GM19468 (cell line): Measurements from ENCODE around the gene FOCAD.

Source experiments
- ATAC-seq: cut with Tn5 transposase; IDR thresholded peaks from one replicate; pipeline ENCODE4 v1.9.1; 2021; ENCODE audit warnings: mild to moderate bottlenecking, moderate library complexity, moderate number of reproducible peaks; ENCODE audit not compliant: unreplicated experiment; ENCODE audit errors: extremely low read depth

The FOCAD gene

DNA sequence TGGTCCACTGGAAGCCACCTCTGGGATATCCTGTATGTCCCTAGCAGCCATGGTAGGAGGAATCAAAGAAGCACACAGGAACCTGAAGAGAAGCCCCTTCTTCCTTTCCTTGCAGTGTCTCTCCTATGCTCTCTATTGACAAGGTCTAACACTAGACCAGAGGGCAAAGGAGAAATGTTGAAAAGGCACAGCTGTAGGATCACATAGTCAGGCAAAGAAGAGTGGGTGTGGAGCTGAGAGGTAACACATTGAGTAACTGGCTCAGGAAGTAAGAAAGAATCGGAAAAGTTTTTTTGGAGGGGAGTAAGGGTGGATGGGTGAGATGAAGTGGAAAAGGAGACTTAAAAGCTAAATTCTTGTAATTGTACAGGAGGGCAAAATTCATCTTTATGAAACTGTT lies 100.1 kb downstream of the FOCAD start:
- no peak for ATAC-seq

GRCh38 chr9:20786807-20787206 lies 102.7 kb downstream of the FOCAD start:
- ATAC-seq: no peak

DNA sequence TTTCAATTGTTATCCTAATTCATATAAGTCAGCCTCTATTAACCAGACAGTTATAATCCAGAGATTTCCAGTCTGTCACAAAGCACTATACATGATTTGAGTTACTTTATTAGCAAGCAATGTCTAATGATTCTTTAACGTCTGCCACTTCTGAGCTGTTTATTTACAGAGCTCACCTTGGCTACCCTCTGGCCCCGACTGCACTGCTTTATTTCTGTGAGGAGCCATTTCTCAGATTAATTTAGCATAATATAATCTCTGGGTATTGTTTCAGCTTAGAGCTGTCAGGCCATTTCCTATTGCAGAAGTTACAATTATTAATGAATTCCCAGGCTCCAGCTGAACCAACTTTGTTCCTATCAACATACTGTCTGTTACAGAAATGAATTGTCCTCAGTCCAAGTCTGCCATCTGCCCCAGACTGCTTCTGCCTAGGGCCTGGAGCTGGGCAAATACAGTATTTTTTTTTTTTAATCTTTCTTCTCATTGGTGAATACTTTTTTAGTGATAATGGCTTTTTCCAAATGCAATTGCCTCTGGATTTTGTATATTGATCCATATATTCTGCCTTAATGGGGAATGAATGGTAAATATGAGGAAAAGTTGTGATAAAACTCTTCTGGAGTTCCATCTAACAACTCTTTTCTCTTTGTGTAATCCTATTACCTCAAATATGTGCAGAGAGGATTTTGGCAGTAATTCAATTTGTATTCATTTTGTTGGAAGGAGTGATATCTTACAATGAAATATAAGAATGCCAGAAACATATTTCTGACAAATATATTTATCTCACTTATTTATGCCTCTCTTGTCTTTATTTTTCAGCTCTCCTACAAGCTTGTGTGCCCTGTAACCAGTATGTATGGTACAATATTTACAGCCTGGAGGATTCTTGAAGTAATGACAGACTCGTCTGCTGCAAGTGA lies 104.7 kb downstream of the FOCAD start:
- no peak for ATAC-seq

DNA sequence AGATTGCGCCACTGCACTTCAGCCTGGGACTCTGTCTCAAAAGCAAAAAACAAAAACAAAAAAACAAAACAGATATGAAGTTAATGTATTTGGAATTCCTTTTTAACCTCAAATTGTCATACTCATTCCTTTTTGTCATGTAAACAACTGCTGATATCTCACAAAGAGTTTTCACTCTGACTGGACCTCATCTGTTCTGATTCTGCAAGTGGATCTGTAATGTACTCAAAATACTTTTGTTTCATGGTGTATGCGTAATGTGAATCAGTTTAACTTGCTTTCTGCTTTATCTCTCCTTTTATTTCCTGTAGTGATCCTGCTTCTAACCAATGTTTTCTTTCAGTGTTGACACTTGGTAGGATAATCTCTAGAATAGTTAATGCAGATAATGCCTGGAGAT lies 106.7 kb downstream of the FOCAD start:
- ATAC-seq: no peak

DNA sequence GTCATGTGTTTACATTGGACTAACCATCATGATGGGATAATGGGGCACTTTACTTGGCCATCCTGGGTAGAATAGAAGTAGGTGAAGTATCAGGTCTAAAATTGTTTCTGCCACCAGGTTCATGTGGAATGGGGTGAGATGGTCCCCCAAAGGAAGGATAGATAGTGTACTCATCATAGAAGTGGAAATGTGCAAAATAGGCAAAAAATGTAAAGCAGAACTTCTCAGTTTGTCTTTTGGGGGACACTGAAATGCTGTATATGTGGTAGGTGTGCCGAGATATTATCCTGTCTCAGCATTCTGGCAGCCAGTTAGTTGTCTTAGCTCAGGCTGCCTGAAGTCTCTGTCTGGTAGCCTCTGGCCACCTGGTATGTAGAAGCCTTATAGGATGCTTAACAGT lies 107.6 kb downstream of the FOCAD start:
- ATAC-seq: no peak

DNA sequence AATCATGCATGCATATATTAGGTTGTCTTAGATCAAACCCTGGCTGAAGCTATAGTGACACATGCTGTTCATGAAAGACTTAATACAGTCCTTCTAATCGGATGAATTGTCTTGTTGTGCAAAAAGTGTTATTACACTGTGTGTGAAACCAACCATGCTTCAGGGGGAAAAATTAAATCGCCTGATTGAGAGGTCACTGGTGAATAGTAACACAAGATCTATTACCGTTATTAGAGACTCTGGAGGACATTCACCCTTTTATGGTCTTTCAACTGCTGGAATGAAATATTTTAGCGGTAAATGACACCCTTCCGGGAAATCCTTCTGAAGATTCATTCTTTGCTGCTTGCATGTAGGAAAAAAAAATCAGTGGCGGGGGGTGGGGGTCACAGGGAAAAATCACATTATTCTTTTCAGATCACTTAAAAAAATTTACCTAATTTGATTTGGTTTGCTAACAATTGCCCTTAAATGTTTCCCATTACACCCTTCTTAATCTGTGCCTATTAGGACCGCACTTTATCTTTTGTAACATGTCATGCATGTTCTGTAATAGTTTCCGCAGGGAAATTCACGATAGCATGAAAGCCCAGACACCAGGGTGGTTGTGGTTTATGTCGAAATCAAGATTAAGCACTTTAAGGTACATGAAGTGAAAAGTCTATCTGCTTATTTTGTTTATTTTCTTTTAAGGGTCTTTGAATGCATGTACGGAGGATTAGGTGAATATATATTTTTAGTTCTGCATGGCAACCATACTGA lies 120.6 kb downstream of the FOCAD start:
- no peak for ATAC-seq

DNA sequence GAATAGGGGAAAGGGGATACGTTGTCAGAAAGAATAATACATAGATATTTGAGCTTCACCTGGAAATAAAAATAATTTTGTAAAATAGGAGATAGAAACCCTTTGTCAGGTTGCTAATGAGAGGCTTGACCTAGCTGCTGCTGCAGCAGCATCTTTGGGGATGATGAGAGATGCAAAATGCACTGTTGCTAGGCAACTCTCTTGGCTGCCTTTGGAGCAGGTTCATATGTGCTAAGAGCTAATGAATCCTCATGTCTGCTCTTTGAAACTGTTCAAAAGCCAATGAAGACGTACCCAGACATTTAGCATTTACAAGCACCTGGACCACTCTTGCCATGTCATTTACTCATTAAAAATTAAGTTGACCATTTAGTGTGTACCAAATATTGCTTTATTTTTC lies 121.7 kb downstream of the FOCAD start:
- no peak for ATAC-seq

- ATAC-seq: no peak
These were observed 123.9 kb downstream of the FOCAD start for GRCh38 chr9:20808002-20808401.

DNA sequence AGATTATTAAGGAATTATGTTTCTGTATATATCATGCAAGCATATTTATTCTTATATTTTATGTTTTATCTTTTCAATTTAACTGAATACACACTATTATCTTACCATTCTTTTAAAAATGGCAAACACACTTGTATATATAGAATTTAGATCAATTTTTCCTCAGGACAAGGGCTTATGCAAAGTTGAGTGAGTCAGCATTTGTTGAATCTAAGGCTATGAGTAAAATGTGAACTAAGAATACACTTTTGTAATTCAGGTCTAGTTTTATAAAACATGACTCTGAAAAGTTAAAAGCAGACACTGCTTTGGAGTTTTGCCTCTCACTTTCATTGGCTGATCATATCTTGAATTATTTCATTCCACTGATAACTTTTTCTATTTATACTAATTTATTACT lies 127.8 kb downstream of the FOCAD start:
- no peak for ATAC-seq

DNA sequence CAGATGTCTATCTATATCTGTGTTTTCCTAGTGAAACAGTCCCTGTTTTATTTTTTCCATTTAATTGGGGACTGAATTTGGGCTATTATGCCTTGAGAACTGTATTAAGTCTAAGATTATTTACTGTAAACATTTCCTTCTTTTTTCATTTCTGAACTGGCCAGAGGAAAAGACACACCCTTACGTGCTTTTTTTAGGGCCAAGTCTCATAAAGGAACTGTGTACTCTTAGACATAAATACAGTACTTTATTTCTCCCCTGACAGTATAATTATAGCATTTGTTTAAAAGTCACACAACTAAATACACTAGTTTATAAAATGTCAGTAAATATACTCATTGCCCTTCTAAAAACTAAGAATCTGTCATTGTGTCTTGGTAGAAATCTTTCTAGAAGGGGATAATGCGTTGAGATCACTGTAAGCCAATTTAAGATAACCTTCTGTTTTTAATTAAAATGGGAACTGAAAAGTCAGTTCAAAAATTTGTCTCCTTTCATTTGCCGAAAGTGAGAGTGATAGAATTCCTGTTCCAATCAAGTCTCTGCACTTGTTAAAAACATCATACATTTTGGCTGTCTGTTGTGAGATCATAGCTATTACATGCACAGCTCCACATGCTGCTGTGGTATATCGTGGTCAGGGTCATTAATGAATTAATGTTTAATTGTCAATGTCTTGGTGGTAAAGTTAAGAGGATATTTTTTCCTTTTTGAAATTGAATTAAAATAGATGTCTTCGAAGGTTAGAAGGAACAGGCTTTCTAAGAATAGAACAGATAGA lies 132.1 kb downstream of the FOCAD start:
- no peak for ATAC-seq

- ATAC-seq: no peak
These were observed 139.0 kb downstream of the FOCAD start for GRCh38 chr9:20823051-20823450.

- ATAC-seq: no peak
These were observed 147.0 kb downstream of the FOCAD start for GRCh38 chr9:20831028-20831427.

DNA sequence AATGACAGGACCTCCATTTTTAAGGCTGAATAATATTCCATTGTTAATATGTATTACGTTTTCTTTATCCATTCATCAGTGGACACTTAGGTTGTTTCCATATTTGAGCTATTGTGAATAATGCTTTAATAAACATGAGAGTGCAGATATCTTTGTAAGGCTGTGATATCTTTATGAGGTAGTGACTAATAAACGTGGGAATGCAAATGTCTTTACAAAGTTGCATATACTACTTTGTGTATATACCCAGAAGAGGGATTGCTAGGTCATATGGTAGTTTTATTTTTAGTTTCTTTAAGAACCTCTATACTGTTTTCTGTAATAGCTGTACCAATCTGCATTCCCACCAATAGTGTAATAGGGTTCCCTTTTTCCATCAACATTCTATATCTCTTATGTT lies 148.7 kb downstream of the FOCAD start:
- no peak for ATAC-seq

GRCh38 chr9:20835377-20836286 lies 151.6 kb downstream of the FOCAD start:
- no peak for ATAC-seq

GRCh38 chr9:20837166-20837565 lies 153.1 kb downstream of the FOCAD start:
- ATAC-seq: no peak

DNA sequence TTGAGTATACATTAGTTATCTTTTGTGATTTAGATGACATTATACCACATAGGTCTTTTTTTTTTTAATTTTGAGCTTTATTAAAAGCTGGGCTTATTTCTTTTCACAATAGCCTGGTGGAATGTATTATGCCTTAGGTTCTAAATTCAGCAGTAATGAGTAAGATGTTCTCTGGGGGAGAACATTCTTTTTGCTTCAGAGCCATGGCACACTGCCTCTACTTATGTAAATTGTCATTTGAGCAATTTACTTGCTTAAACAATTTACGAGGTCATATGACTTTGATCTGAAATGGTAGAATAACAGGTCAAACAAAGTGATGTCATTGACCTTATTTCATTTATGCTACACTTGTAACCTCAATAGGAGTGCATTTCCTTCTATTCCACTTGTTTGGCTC lies 154.2 kb downstream of the FOCAD start:
- ATAC-seq: no peak

DNA sequence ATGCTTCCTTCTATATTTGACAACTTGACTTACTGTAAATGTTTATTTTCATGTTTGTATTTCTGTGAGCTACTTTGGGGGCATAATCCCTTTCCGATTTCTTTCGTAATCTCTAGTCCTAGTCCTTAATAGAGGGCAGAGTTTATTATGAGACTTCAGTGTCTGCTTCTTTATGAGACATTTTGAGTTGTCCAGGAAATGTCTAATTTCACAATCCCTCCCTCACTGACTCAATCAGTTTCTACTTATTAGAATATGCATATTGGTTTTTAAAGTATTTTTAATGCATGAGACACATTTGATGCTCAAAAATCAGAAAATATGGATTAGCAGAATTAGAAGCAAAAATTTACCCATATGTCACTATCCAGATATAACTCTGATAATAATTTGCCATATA lies 160.9 kb downstream of the FOCAD start:
- ATAC-seq: no peak

DNA sequence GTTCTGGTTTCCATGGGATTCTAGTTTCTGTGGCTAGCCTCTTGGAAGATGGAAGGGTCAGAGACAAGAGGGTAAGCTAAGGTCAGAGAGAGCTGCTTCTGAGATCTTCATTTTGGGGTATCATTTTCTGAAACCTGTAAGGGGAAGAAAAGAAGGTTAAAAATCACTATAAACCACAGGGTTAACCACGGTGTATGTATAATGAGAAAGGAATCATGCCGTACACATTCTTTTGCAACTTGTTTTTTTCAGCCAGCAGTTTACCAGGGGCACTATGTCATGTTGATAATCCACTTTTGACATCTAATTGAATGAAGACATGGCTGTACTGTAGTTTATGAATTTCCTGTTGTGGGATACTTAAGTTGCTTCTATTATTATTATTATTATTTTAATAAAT lies 164.4 kb downstream of the FOCAD start:
- ATAC-seq: no peak

- ATAC-seq: no peak
These were observed 169.8 kb downstream of the FOCAD start for GRCh38 chr9:20853866-20854265.

GRCh38 chr9:20854444-20854843 lies 170.4 kb downstream of the FOCAD start:
- ATAC-seq: no peak
